HUDEP-2 (cell line): Measurements from ENCODE around the gene CCNG1.
"Not testable (repeated sequence)": the region's sequence is repeated elsewhere in the genome, so short reads cannot be mapped to it uniquely, and the experiment has no call there.

Experiments used
- DNase-seq, 76 experiments: peaks; one replicate each; lab custom pipeline; 2025; ENCODE audit not compliant: unreplicated experiment in 76 of 76; lab: John Stamatoyannopoulos, UW

Gene CCNG1

GRCh38 chr5:163439092-163439425, 1.7 kb downstream of the CCNG1 start:
- peak in 11 of 76 experiments; percentile 1 to 43 (median 14) for DNase-seq

DNA sequence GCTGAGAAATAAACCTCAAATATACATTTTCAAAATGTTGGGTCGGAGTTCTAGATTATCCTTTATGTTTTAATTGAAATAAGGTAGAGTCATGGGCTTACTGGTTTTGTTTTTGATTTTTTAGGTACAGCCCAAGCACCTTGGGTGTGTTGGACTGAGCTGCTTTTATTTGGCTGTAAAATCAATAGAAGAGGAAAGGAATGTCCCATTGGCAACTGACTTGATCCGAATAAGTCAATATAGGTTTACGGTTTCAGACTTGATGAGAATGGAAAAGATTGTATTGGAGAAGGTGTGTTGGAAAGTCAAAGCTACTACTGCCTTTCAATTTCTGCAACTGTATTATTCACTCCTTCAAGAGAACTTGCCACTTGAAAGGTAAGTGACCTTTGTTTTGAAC, 3.6 kb downstream of the CCNG1 start:
- no peak for DNase-seq

GRCh38 chr5:163444526-163444925, 7.1 kb downstream of the CCNG1 start:
- DNase-seq, result no peak

GRCh38 chr5:163445345-163445744, 8.0 kb downstream of the CCNG1 start:
- no peak for DNase-seq

GRCh38 chr5:163447191-163447590, 9.8 kb downstream of the CCNG1 start:
- DNase-seq, result no peak

- no peak for DNase-seq
Measured at GRCh38 chr5:163447875-163448274, 10.5 kb downstream of the CCNG1 start.

DNA sequence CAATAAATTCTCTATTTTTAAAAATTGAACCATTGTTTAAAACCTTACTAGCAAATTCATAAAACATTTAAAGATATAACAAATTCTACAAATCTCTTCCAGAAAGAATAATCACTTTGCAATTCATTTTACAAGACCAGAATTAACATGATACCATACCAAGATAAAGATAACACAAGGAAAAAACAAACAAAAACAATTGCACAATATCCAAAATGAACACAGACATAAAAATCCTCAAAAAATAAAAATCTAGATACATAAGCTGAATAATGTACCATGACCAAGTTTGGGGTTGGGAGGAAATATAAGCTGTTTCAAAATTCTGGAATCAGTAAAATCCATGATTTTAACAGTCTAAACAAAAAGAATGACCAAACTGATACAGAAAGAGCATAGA, 11.1 kb downstream of the CCNG1 start:
- no peak for DNase-seq

DNA sequence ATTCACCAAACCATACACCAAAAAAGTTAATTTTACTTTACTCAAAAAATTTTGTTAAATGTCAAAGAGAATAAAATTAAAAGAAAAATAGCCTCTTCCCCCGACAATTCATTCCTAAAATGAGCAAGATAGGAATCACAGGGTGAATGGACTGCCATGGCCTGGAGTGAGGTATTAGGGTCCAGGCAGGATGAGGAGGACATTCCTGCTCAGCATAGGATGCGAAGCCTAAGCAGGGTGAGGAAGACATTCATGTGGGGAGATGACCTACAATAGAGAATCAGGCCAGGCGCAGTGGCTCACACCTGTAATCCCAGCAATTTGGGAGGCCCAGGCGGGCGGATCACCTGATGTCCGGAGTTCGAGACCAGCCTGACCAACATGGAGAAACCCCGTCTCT, 14.1 kb downstream of the CCNG1 start:
- DNase-seq, result no peak

DNA sequence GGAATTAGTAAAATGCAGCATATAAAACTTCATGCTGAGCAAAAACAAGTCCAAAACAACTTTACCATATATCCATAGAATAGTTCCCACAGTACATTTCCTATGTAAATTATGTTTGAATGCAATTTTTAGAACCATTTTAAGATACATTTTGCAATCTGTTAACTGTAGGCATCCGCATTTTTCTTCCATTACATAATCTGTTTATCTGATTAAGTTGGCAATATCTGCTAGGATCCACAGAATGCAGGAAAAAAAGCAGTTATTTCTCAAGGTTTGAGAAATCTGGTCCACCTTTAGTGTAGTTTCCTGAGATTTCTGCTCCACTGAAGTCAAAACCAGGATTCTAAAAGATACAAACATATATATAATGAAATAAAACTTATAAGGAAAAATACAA, 16.3 kb downstream of the CCNG1 start:
- DNase-seq, result no peak

GRCh38 chr5:163455406-163455805, 18.0 kb downstream of the CCNG1 start:
- DNase-seq, result not testable (repeated sequence)

- no peak for DNase-seq
Measured at GRCh38 chr5:163456029-163456589, 18.7 kb downstream of the CCNG1 start.

DNA sequence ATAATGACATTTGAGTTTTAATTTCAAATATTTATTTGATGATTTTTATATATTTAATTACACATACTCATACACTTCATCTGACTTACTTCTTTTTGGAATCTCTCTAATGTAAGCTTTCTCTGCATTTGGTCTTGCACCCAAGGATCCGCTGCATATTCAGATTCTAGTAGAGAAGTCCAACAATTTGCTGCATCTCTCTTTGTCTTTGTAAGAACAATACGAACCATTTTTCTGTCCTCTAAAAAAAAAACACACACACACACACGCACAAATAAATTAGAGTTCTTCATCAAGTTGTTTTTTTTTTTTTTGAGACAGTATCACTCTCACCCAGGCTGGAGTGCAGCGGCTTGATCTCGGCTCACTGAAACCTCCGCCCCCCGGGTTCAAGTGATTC, 19.4 kb downstream of the CCNG1 start:
- DNase-seq, result no peak

DNA sequence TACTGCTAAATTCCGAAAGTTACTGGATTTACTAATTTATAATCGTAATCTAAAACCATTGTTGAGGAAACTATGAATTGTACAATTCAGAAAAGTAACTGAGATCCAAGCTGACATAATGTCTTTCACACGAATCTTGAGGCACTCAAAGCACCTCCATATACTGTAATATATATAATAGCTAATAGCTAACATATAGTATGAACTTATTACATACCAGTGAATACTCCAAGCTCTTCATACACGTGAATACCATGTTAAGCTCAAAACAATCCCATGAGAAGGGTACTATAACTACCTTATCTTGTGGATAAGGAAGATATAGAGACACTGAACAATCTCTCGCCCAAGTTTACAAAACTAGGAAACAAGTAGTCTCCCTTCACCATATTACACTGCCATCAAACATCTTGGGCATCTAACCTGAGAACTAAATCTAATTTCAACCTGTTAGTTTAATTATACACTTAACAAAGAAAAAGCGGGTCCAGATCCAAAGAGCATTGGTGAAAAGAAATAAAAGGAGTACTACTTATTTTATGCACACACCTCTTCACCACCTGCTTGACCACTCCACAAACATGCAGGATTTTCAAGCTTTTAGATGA, 21.5 kb downstream of the CCNG1 start:
- peak in 8 of 76 experiments; percentile 3 to 60 (median 20) for DNase-seq

DNA sequence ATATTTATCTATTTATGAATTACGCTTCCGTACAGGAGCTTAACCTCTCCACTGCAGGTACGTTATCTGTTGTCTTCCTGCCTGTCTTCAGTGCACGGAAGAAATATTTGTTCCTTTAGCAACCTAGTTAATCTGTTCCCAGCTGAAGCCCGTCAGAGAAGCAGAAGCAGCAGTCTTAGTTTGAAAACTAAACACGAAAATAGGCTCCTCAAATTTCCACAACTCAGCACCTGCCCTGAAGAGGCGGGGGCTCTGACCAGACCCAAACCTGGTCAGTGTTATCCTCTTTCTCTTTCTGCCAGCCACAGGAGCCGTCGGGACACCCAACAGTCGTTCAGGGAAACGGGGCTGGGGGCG, 22.0 kb downstream of the CCNG1 start:
- DNase-seq, result peak in 2 of 76 experiments; percentile 40 to 50

GRCh38 chr5:163459819-163460561, 22.6 kb downstream of the CCNG1 start, which contains the start of gene NUDCD2:
Gene NUDCD2 (minus strand): TSS chr5:163460102. CDS start chr5:163460050, 52 bp downstream.
- DNase-seq, result peak; percentile 84 to 99 (median 95)

DNA sequence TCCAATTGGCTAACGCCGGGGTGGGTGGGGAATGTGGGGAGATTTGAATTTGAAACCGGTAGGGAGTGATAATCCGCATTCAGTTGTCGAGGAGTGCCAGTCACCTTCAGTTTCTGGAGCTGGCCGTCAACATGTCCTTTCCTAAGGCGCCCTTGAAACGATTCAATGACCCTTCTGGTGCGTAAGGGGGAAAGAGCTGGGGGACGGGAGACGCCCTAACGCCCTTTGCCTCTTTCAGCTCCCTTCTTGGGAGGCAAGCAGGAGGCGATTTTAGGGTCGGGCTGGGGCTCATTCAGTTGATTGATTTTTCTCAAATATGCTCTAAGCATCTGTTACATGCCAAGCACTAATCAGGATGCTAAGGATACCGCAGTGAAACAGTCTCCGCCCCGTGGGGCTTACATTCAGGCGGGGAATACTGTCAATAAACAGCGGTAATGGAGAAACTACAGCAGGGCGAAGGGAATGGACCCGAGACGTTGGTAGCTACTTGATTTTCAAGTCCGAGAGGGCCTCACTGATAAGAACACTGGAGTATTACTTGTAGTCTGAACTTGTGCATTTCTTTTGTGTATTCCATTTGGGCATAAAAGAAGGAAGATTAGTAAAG, 23.3 kb downstream of the CCNG1 start, which contains the start of gene HMMR:
HMMR (plus strand) TSS at position 71 of the 610 bp plus-strand sequence; CDS start at position 132, 61 bp downstream.
- peak in 28 of 76 experiments; percentile 7 to 79 (median 36) for DNase-seq

- no peak for DNase-seq
Measured at GRCh38 chr5:163463063-163463435, 25.7 kb downstream of the CCNG1 start.

DNA sequence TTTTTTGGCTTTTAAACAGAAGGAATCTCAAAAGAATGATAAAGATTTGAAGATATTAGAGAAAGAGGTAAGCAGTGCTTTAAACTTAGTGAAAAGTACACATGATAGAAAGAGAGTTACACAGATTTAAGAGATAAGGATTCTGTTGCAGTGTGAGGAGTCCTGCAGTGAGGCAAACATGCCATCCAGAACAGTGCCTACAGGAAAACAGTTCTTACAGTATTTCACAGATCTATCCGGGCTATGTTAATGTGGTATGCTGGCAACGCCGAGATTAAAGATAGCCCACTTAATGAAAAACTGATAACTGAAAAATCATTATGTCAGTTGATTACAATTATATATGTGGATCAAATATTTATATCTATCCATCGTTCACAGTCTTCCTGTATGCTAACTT, 30.3 kb downstream of the CCNG1 start:
- DNase-seq, result no peak

DNA sequence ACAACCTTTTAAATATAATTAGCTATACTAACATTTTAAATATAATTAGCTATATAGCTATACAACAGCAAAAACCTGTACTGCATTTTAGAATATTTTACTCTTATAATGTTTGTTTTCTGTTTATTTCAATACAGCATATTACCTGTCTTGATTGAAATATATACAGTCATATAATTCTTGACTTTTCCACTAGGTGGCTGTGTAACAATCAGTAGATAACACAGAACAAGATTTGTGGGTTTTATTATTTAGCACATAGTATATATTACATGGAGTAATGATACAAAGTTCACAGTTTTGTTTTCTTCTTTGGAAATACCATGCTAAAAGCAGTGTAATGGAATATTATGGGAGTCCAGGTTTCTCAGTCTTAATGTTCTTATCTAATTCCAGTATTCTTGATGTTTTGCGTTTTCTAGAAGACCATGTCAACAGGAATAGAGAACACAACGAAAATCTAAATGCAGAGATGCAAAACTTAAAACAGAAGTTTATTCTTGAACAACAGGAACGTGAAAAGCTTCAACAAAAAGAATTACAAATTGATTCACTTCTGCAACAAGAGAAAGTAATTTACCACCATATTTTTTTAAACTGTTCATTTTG, 36.3 kb downstream of the CCNG1 start:
- DNase-seq, result peak in 6 of 76 experiments; percentile 1 to 22 (median 6)

GRCh38 chr5:163475411-163475810, 38.0 kb downstream of the CCNG1 start:
- no peak for DNase-seq
